Central memory CD4-positive, alpha-beta T cell (primary cell): Measurements from ENCODE around the gene ENOX2.
A peak's percentile ranks its signal among the peaks of the same experiment; 100 is the strongest.
"Not testable (repeated sequence)": the region's sequence is repeated elsewhere in the genome, so short reads cannot be mapped to it uniquely, and the experiment has no call there.

ENCODE experiments used
- DNase-seq: peaks from one replicate; pipeline ENCODE4 v3.0.0; 2022
- total RNA-seq, 3 experiments: gene quantifications; one replicate each; lab custom pipeline; 2026; lab: John Stamatoyannopoulos, UW

Gene ENOX2
- 13.3 to 27.5 (median 23.5) reads per million in 3 experiments for total RNA-seq

DNA sequence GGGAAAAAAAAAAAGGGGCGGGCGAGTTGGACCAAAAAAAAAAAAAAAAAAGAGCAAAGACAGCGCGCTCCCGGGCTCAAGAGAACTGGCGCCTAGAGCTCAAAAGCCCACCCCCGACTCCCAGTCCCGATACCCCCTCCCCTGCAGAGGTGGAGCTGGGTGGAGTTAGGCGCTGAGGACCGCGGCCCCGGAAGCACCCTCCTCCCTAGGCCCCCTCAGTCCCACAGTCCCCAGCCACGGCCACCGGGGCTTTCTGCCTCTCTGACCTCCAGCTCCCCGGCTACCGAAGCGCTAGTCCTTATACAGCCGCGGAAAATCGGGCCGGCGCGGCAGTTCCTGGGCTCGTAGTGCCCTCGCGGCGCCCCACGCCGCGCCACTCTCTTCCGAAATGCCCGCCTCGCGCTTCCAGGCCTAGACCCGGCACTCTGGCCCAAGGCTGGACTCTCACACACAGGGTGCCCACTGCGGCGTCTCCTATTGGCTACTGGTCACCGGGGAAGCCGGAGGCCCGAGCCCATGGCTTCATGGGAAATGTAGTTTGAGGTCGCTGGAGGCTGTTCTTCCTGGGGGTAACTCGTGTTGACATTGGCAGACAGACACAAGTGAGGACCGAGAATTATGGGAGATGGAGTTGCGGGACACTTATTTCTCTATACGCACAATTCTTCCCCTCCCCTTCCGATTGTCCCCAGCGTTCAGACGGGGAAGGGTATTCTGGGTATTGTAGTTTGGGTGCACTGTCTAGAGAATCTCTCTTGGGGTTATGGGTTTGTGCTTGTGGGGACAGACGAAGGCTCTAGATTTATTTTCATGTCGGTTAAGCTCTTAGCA is at the start of gene ENOX2:
Gene ENOX2, minus strand, starts transcription at position 427 of the 831 bp plus-strand sequence. CDS start 199,993 bp downstream, outside the sequence.
- peak; percentile 87 for DNase-seq

- no peak for DNase-seq
Measured at GRCh38 chrX:130952266-130953043, 49.4 kb upstream of the ENOX2 start.

GRCh38 chrX:130944230-130944629 is 41.2 kb upstream of the ENOX2 start:
- no peak for DNase-seq

DNA sequence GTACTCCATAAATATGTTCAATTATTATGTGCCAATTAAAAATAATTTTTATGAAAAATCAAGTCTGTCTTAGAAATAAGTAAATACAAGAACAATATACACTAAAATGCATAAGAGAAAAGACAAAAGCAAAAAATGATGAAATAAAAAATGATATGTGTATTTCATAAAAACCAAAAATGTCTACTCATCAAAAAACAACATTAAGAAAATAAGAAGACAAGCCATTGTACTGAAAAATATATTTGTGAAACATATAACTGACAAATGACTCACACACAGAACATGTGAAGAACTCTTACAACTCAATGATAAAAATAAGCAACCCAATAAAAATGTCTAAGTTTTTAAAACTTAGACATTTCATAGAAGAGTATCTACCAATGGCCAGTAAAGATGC is 34.1 kb upstream of the ENOX2 start:
- no peak for DNase-seq

GRCh38 chrX:130933358-130933757 is 30.3 kb upstream of the ENOX2 start:
- no peak for DNase-seq

DNA sequence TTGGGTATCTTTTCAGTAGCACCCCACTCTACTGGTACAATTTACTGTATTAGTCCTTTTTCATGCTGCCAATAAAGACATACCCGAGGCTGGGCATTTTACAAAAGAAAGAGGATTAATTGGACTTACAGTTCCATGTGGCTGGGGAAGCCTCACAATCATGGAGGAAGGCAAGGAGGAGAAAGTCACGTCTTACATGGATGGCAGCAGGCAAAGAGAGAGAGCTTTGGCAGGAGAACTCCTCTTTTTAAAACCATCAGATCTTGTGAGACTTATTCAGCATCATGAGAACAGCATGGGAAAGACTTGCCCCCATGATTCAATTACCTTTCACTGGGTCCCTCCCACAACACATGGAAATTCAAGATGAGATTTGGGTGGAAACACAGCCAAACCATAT is 17.4 kb upstream of the ENOX2 start:
- not testable (repeated sequence) for DNase-seq

GRCh38 chrX:130919676-130920075 is 16.7 kb upstream of the ENOX2 start:
- not testable (repeated sequence) for DNase-seq

DNA sequence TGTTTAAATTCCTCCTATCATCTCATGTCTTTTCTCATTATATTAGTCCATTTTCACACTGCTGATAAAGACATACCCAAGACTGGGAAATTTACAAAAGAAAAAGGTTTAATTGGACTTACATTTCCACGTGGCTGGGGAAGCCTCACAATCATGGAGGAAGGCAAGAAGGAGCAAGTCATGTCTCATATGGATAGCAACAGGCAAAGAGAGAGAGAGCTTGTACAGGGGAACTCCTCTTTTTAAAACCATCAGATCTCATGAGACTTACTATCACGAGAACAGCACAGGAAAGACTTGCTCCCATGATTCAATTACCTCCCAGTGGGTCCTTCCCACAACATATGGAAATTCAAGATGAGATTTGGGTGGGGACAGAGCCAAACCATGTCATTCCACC is 15.5 kb upstream of the ENOX2 start:
- DNase-seq, result not testable (repeated sequence)

DNA sequence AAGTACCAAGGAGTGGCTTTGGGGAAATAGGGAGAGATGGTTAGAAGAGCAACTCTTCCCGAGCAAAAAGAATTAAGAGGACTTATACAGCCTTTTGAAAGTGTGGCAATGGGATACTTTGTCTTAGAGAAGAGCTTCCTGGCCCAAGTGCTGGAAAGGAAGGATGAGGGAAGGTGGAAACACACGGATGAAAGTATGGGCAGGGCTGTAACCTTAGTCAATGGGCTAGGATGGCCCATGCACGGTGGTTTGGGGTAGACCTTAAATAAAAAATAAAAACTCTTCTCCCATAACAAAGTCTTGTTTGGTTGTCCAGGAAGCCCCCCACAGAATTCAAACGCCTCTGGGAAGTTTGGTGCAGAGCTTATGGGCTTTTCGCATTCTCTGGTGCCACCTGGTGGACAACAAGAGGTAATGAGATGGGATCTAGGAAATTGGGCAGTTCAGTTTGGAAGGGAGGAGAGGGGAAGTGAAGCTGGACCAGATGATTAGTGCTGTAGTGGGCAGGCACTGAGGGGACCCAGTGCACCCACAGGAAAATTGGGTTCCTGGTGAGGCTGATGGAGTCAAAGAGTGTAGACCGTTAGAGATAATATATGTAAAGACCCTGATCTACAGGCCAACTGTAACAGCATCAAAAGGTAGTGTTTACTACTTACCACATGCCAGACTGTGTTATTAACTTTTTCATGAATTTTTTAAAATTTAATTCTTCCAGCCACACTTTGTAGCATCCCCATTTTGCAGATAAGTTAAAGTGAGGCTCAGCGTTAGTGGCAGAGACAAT is 13.8 kb upstream of the ENOX2 start:
- DNase-seq, result peak; percentile 35

DNA sequence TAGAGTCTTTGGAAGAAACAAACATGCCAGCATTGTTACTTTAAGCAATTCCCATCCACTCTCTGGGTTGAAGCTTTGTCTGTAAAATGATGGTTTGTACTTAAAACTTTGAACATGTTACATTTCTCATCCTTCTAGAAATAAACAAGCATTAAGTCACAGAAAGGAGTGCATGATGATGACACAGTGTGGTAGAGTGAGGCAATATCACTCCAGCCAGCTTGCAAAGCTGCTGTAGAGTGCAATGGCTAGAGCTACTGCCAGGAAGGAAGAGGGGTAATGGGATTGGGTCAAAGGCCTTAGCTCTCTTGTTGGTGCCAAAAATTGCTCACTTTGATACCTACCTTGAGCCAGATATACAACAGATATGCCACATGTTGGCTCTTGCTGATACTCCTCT is 12.3 kb upstream of the ENOX2 start:
- DNase-seq, result no peak

- no peak for DNase-seq
Measured at GRCh38 chrX:130909469-130910136, 6.6 kb upstream of the ENOX2 start.

- DNase-seq, result no peak
Measured at GRCh38 chrX:130906776-130907175, 3.8 kb upstream of the ENOX2 start.

DNA sequence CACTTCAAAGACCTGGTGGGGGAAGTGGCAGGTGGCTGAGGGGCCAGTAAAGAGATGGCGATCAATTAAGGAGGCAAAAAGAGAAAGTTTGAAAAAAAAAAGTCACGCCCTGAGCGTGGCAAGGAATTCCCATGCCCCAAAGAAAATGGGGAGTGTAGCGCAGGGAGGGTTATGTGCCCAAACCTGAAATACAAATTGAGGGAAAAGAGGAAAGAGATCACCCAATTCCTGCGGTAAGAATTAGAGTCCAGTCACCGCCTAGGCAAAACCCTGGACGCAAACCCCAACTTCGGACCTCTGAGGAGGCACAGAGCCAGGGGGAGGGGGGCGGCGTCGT is 595 bp downstream of the ENOX2 start:
- DNase-seq, result no peak

DNA sequence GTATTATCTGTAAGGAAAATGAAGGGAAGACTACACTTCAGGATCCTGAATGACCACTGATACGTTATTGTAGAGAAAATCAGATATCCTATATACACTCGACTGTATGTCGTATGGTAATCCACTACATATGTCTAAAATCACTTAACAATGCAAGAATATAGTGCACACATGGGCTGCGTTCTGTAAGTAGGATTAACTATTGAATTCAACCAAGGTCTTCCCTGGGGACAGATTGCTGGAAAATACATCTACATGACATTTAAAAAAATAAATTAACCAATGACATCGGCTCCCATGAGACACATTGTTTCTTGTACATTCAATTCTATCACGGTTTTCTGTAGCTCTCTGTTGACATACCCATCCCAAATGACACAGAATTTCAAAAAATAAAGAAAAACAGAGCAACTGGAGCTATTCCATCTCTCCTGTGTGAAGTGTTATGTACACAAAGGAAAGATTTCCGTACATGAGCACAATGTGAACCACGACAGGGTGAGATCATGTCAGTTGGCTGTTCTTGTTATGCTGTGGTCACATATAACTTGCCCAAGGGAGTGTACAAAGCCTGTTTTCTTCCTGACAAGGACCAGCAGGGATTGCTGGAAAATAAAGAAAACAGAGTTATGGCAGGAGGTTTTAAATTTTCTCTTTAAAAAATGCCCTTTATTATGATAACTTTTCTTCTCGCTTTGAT is 6.1 kb downstream of the ENOX2 start:
- DNase-seq, result no peak

DNA sequence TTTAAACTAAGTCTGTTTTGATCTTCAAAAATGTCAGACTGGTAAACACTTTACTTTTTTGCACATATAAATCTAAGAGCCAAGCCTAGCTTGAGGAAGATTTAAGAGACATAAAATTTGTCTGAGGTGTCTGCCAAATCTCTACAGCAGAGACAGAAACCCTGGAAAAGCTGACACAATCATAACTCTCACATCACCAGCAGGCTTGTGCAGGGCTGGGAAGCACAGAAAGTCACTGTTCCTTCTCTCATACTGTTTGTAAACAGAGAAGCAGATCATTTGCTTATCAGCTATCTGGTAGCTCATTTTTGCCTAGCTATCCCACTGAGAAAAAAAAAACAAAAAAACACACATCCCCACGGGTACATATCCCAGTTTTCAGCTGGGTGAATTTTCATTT is 7.0 kb downstream of the ENOX2 start:
- no peak for DNase-seq

GRCh38 chrX:130895299-130895698 is 7.7 kb downstream of the ENOX2 start:
- no peak for DNase-seq

DNA sequence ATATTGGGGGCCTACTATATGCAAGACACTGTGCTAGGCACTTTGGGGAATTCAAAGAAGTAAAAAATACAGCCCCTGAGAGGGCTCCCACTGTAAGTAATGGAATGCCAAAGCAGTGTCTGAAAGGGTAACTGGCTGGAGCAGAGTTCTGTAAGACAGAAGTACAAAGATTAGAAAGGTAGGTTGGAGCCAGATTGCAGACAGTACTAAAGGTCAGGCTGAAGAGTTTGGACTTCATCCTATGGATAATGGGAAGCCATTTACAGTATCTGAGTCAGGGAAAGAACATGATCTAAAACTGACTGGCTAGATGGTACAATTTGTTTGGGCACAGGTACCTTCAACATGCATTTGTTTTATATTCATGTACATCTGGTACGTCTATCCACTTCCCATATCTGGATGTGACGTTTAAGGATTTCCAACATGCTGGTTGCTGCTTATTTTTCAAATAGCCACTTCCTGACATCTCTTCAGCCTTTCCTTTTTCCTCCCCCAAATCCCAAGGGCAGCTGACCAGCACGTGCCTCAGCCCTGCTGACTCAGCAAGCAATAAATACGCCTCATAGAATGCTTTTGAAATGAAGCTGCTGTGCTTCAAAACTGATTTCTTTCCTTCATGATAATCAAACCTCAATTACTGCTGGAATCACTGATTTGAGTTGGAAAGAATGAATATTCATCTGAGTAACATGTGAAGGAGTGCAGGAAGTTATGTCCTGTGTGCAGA is 9.5 kb downstream of the ENOX2 start:
- DNase-seq, result no peak

- no peak for DNase-seq
Measured at GRCh38 chrX:130887376-130887775, 15.6 kb downstream of the ENOX2 start.

DNA sequence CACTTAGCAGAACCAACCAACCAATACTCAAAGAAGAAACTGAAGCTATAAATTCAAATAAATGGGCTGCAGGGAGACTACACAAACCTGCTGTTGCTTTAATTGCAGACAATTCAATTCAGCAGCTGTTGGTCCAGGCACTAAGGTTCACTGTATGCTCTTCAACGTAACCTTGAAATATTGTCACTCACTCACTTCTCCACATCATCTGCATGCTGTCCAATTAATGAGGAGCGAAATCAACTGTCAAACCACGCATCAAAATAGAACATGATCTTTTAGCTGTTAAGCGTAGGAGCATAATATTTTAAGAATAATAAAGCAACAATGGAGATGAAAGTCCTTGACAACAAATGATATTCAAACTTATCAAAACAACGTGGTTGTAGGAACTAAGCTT is 17.0 kb downstream of the ENOX2 start:
- no peak for DNase-seq

DNA sequence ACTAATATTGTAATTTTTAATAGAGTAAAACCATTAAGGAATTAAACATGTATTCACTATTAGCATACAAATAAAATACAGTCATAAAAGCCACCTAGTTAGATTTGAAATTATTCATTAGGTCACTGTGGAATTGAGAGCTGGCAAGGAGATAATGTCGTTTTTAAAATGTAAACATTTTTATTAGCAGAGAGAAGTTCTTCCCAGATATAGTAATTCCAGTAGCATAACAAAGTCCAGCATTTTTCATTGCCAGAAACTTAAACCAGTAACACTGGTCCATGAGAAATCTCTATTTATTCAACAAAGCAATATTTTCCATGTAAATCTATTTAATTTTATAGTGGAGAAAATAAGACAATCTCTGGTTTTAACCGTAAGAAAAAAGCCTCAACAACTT is 17.5 kb downstream of the ENOX2 start:
- DNase-seq, result no peak

GRCh38 chrX:130884627-130885026 is 18.4 kb downstream of the ENOX2 start:
- no peak for DNase-seq
